ENCODE measurements around the gene TNFRSF11A.

TNFRSF11A gene

DNA sequence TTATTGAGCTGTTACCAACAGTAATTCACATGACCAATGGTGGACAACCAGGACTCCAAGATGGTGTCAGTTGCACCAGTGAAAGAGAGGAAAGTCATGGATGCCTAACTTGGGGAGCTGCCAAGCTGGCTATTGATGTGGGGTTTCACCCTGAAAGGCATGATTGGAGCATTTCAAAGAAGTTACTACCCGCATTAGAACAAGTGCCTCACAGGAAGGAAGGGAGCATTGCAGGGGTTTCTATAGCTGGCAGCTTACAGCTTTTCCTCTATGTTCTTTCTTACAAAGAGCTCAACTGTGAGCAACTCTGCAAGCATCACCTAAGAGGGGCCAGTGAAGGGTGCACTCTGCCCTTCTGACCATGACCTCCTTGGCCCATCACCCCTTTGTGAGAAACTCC, 93.1 kb downstream of the TNFRSF11A start:
- Histone ChIP-seq H3K27me3 (ENCODE audit: insufficient read depth, poor library complexity, severe bottlenecking) (no peaks in the 10 kb centered on the region), H3K4me3 (replicated peaks; ENCODE audit: insufficient read depth, low read length) (no peak overlapping the region), H3K27ac (replicated peaks) (no peak overlapping the region)
- no peak for DNase-seq (ENCODE audit: low read depth in 1 of 2, low spot score in 1 of 2)
- TF ChIP-seq SPI1 (IDR thresholded peaks at IDR 0.05; ENCODE audit: borderline replicate concordance, low read depth) = no peak
- TF ChIP-seq, protein P1, sequence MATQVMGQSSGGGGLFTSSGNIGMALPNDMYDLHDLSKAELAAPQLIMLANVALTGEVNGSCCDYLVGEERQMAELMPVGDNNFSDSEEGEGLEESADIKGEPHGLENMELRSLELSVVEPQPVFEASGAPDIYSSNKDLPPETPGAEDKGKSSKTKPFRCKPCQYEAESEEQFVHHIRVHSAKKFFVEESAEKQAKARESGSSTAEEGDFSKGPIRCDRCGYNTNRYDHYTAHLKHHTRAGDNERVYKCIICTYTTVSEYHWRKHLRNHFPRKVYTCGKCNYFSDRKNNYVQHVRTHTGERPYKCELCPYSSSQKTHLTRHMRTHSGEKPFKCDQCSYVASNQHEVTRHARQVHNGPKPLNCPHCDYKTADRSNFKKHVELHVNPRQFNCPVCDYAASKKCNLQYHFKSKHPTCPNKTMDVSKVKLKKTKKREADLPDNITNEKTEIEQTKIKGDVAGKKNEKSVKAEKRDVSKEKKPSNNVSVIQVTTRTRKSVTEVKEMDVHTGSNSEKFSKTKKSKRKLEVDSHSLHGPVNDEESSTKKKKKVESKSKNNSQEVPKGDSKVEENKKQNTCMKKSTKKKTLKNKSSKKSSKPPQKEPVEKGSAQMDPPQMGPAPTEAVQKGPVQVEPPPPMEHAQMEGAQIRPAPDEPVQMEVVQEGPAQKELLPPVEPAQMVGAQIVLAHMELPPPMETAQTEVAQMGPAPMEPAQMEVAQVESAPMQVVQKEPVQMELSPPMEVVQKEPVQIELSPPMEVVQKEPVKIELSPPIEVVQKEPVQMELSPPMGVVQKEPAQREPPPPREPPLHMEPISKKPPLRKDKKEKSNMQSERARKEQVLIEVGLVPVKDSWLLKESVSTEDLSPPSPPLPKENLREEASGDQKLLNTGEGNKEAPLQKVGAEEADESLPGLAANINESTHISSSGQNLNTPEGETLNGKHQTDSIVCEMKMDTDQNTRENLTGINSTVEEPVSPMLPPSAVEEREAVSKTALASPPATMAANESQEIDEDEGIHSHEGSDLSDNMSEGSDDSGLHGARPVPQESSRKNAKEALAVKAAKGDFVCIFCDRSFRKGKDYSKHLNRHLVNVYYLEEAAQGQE (IDR thresholded peaks at IDR 0.05; ENCODE audit: insufficient replicate concordance, low read depth) = no peak
- TF ChIP-seq POLR2AphosphoS5 (IDR thresholded peaks at IDR 0.05; ENCODE audit: low read depth) = no peak
- TF ChIP-seq GABPA (IDR thresholded peaks at IDR 0.05; ENCODE audit: low read depth) = no peak
- TF ChIP-seq CTCF (IDR thresholded peaks at IDR 0.05; ENCODE audit: insufficient read depth, low read length) = no peak

DNA sequence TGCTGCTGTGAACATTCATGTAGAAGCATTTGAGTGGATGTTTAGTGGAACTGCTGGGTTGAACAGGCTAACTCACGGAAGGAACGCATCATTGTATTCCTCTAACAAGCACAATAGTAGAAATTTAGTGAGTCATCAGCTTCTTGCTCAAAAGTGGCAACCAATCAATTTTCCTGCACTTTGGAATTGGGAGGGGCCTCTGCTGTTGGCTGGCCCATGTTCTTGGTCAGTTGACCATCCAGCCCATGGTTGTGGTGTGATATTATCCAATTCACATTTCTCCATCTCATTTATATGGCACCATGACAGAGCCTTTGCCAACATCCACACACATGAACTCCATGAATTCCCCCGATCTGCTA, 95.0 kb downstream of the TNFRSF11A start:
- Histone ChIP-seq H3K27ac (replicated peaks) (no peak overlapping the region), H3K27me3 (ENCODE audit: insufficient read depth, poor library complexity, severe bottlenecking) (no peaks in the 10 kb centered on the region), H3K4me3 (replicated peaks; ENCODE audit: insufficient read depth, low read length) (no peak overlapping the region)
- TF ChIP-seq POLR2AphosphoS5 (IDR thresholded peaks at IDR 0.05; ENCODE audit: low read depth) (no peak), SPI1 (IDR thresholded peaks at IDR 0.05; ENCODE audit: borderline replicate concordance, low read depth) (no peak), CTCF (IDR thresholded peaks at IDR 0.05; ENCODE audit: insufficient read depth, low read length) (no peak), GABPA (IDR thresholded peaks at IDR 0.05; ENCODE audit: low read depth) (no peak)
- TF ChIP-seq, protein P1 (IDR thresholded peaks at IDR 0.05; ENCODE audit: insufficient replicate concordance, low read depth) = no peak
- DNase-seq (ENCODE audit: low read depth in 1 of 2, low spot score in 1 of 2) = peak in 1 of 2 experiments; percentile 47

- no peaks in the 10 kb centered on the region for H3K27me3 ChIP-seq (ENCODE audit: insufficient read depth, poor library complexity, severe bottlenecking)
- H3K4me3 ChIP-seq (replicated peaks; ENCODE audit: insufficient read depth, low read length) = no peak overlapping the region
- TF ChIP-seq CTCF (IDR thresholded peaks at IDR 0.05; ENCODE audit: insufficient read depth, low read length) = no peak
- TF ChIP-seq, protein P1 (IDR thresholded peaks at IDR 0.05; ENCODE audit: insufficient replicate concordance, low read depth) = no peak
- no peak for TF ChIP-seq GABPA (IDR thresholded peaks at IDR 0.05; ENCODE audit: low read depth)
- no peak for TF ChIP-seq POLR2AphosphoS5 (IDR thresholded peaks at IDR 0.05; ENCODE audit: low read depth)
- no peak for TF ChIP-seq SPI1 (IDR thresholded peaks at IDR 0.05; ENCODE audit: borderline replicate concordance, low read depth)
- no peak for DNase-seq (ENCODE audit: low read depth in 1 of 2, low spot score in 1 of 2)
- H3K27ac ChIP-seq (replicated peaks) = no peak overlapping the region
These were observed 95.6 kb downstream of the TNFRSF11A start for GRCh38 chr18:62420513-62421209.

All from HL-60 (cell line).